Measurements from ENCODE around the gene SNRK. TPM values are rescaled to one million over a fixed set of nuclear protein-coding genes. Genes with fewer than 3 reads are reported as not detected.

Gene SNRK
- total RNA-seq, 2 experiments from 2014 or later: 215 to 217 TPM

DNA sequence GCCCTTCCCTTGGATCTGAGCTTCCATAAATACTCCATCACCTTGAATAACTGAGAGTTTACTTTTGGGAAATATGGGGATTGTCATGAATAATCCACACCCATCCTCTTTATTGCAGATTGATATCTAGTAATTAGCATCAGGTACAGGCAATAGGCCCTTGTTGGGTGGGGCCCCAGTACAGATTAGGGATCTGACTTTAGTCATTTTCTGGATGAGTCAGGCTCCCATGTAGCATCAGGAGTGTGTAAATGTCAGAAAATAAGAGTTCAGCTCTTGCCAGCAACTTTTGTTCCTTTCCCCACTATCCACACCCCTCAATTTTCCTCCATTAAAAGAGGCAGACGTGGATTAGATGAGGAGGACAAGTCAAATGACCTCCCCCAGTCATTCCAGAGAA lies 17.7 kb upstream of the SNRK start:
- ATAC-seq (ENCODE audit: poor library complexity): no peak

DNA sequence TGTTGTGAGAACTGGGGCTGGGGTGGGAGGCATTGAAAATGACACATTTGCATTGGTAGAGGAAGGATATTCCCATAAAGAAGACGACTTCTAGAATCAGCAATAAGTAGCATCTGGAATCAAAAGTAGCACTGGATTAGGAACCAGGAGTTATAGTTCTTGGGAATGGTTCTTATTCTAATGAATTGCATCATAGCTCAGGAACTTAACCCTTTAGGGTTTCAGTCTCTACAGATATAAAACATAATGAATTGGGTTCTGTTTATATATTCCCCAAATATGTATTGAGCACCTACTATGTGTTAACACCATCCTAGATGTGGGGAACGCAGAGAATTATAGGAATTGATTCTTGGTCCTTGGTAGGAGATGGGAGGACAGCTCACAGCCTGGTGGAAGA lies 16.3 kb upstream of the SNRK start:
- DNase-seq (no peak), ATAC-seq (ENCODE audit: poor library complexity) (no peak)
- no peak overlapping the region for H3K27ac ChIP-seq (ENCODE audit: low read depth in 1 of 2, low read length in 2 of 2)
- ChIA-PET POLR2A (interaction anchor here (0.8 to 1.5 kb wide), 2 partner anchors 8 to 19 kb away, joined by 3 read pairs; no protein-coding TSS in a partner anchor), CTCF (interaction anchor here (1.0 kb wide), 1 partner anchor 47 kb away, joined by 3 read pairs; no protein-coding TSS in a partner anchor)
- intact Hi-C loops (cut with DNase I, micrococcal nuclease): no loop called here
- Mint-ChIP-seq H3K27me3 (no peaks in the 10 kb centered on the region), H3K36me3 (ENCODE audit: low read depth) (no peaks in the 10 kb centered on the region), H3K9me3 (no peaks in the 10 kb centered on the region), H3K4me1 (ENCODE audit: low read depth) (no peaks in the 10 kb centered on the region), H3K4me3 (no peak overlapping the region), H3K27ac (no peak overlapping the region)
- no peaks in the 10 kb centered on the region for H3K36me3 ChIP-seq (ENCODE audit: insufficient read depth, low read length)
- no peaks in the 10 kb centered on the region for H3K4me1 ChIP-seq (ENCODE audit: insufficient read depth, low read length)
- H3K27me3 ChIP-seq (ENCODE audit: control insufficient read depth in 1 of 2, insufficient read depth in 2 of 2, low read length in 2 of 2): no peaks in the 10 kb centered on the region
- no peak overlapping the region for H3K4me3 ChIP-seq (ENCODE audit: low read length)
- TF ChIP-seq, protein P1, sequence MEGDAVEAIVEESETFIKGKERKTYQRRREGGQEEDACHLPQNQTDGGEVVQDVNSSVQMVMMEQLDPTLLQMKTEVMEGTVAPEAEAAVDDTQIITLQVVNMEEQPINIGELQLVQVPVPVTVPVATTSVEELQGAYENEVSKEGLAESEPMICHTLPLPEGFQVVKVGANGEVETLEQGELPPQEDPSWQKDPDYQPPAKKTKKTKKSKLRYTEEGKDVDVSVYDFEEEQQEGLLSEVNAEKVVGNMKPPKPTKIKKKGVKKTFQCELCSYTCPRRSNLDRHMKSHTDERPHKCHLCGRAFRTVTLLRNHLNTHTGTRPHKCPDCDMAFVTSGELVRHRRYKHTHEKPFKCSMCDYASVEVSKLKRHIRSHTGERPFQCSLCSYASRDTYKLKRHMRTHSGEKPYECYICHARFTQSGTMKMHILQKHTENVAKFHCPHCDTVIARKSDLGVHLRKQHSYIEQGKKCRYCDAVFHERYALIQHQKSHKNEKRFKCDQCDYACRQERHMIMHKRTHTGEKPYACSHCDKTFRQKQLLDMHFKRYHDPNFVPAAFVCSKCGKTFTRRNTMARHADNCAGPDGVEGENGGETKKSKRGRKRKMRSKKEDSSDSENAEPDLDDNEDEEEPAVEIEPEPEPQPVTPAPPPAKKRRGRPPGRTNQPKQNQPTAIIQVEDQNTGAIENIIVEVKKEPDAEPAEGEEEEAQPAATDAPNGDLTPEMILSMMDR (IDR thresholded peaks at IDR 0.05): no peak
- no peaks in the 10 kb centered on the region for H3K9me3 ChIP-seq (ENCODE audit: control insufficient read depth in 1 of 2, insufficient read depth in 1 of 2, low read length in 2 of 2)

More for the DNA sequence above, 17.7 kb upstream of the SNRK start:
- CTCF ChIA-PET: interaction anchor here (1.1 kb wide), 1 partner anchor 109 kb away, joined by 3 read pairs; no protein-coding TSS in a partner anchor
- H3K9me3 ChIP-seq (ENCODE audit: control insufficient read depth in 1 of 2, insufficient read depth in 1 of 2, low read length in 2 of 2): no peaks in the 10 kb centered on the region
- Mint-ChIP-seq H3K4me1 (ENCODE audit: low read depth) (no peaks in the 10 kb centered on the region), H3K36me3 (ENCODE audit: low read depth) (no peaks in the 10 kb centered on the region), H3K27me3 (no peaks in the 10 kb centered on the region), H3K27ac (no peak overlapping the region), H3K4me3 (no peak overlapping the region), H3K9me3 (no peaks in the 10 kb centered on the region)
- H3K36me3 ChIP-seq (ENCODE audit: insufficient read depth, low read length): no peaks in the 10 kb centered on the region
- H3K27ac ChIP-seq (ENCODE audit: low read depth in 1 of 2, low read length in 2 of 2): no peak overlapping the region
- no peak overlapping the region for H3K4me3 ChIP-seq (ENCODE audit: low read length)
- no peaks in the 10 kb centered on the region for H3K27me3 ChIP-seq (ENCODE audit: control insufficient read depth in 1 of 2, insufficient read depth in 2 of 2, low read length in 2 of 2)
- TF ChIP-seq, protein P1 (IDR thresholded peaks at IDR 0.05): no peak
- no peaks in the 10 kb centered on the region for H3K4me1 ChIP-seq (ENCODE audit: insufficient read depth, low read length)
- no peak for DNase-seq
- intact Hi-C loops (cut with DNase I, micrococcal nuclease): no loop called here
- POLR2A ChIA-PET: interaction anchor here (0.9 kb wide), 1 partner anchor 28 kb away, joined by 3 read pairs; no protein-coding TSS in a partner anchor

DNA sequence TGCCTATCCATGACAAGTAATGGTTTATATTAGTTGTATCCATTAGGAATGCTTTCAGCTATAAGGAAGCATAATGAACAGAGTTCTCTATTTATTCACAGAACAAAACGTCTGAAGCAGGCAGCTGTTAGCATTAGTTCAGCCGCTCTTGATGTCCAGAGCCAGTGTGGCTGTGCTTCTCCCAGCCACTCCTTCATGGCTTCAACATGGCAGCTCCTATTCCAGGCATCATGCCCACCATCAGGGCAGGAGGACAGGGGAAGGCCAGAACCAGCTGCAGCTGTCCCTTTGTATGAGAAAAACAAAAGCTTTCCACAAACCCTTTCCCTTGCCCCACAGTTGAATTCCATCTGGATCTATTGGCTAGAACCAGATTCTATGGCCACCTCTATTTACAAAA lies 12.9 kb upstream of the SNRK start:
- no peak overlapping the region for H3K27ac Mint-ChIP-seq
- H3K4me1 ChIP-seq (ENCODE audit: insufficient read depth, low read length): no peaks in the 10 kb centered on the region
- no peaks in the 10 kb centered on the region for H3K27me3 Mint-ChIP-seq
- no peaks in the 10 kb centered on the region for H3K36me3 Mint-ChIP-seq (ENCODE audit: low read depth)
- no peak overlapping the region for H3K4me3 ChIP-seq (ENCODE audit: low read length)
- CTCF ChIA-PET: no interaction called here
- H3K27ac ChIP-seq (ENCODE audit: low read depth in 1 of 2, low read length in 2 of 2): no peak overlapping the region
- no peaks in the 10 kb centered on the region for H3K36me3 ChIP-seq (ENCODE audit: insufficient read depth, low read length)
- H3K9me3 ChIP-seq (ENCODE audit: control insufficient read depth in 1 of 2, insufficient read depth in 1 of 2, low read length in 2 of 2): no peaks in the 10 kb centered on the region
- H3K9me3 Mint-ChIP-seq: no peaks in the 10 kb centered on the region
- POLR2A ChIA-PET: interaction anchor here (0.6 kb wide), 1 partner anchor 13 kb away, joined by 3 read pairs; the partner anchor contains the start of gene SNRK
- H3K27me3 ChIP-seq (ENCODE audit: control insufficient read depth in 1 of 2, insufficient read depth in 2 of 2, low read length in 2 of 2): no peaks in the 10 kb centered on the region
- peaks cover 10% of the 10 kb centered on the region for H3K4me1 Mint-ChIP-seq (ENCODE audit: low read depth)
- TF ChIP-seq, protein P1 (IDR thresholded peaks at IDR 0.05): no peak
- ATAC-seq (ENCODE audit: poor library complexity) (no peak), DNase-seq (no peak)
- intact Hi-C loops (cut with DNase I, micrococcal nuclease): no loop called here
- H3K4me3 Mint-ChIP-seq: no peak overlapping the region

Measured in CD4-positive, alpha-beta T cell (primary cell).